Erythroblast (primary cell): ENCODE measurements around the gene ZNF524.

Experiments used
- DNase-seq, 2 experiments: peaks; one replicate each; lab custom pipeline; 2025; lab: John Stamatoyannopoulos, UW
- GATA1 ChIP-seq: IDR thresholded peaks from 2 replicates; pipeline ENCODE4 v1.6.1; 2011; ENCODE audit warnings: low read depth, mild to moderate bottlenecking, control low read depth, low read length, moderate library complexity
- POLR2A ChIP-seq: IDR thresholded peaks from 2 replicates; pipeline ENCODE4 v1.6.1; 2011; ENCODE audit warnings: mild to moderate bottlenecking, low read length

ZNF524 gene

GRCh38 chr19:55613396-55613795, 13.3 kb downstream of the ZNF524 start:
- no peak for TF ChIP-seq POLR2A
- TF ChIP-seq GATA1, result no peak
- DNase-seq, result no peak

GRCh38 chr19:55613930-55614710, 14.0 kb downstream of the ZNF524 start:
- no peak for DNase-seq
- TF ChIP-seq POLR2A (no peak), GATA1 (no peak)

DNA sequence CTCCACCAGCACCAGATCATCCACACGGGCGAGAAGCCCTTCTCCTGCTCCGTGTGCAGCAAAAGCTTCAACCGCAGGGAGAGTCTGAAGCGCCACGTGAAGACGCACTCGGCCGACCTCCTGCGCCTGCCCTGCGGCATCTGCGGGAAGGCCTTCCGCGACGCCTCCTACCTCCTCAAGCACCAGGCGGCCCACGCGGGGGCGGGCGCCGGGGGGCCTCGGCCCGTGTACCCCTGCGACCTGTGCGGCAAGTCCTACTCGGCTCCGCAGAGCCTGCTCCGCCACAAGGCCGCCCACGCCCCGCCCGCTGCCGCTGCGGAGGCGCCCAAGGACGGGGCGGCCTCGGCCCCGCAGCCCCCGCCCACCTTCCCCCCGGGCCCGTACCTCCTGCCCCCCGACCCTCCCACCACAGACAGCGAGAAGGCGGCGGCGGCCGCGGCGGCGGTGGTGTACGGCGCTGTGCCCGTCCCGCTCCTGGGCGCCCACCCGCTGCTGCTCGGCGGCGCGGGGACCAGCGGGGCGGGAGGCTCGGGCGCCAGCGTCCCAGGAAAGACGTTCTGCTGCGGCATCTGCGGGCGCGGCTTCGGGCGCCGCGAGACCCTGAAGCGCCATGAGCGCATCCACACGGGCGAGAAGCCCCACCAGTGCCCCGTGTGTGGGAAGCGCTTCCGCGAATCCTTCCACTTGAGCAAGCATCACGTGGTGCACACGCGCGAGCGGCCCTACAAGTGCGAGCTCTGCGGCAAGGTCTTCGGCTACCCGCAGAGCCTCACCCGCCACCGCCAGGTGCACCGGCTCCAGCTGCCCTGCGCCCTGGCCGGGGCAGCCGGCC, 14.8 kb downstream of the ZNF524 start:
- TF ChIP-seq GATA1 (no peak), POLR2A (no peak)
- no peak for DNase-seq

- no peak for TF ChIP-seq POLR2A
- no peak for TF ChIP-seq GATA1
- no peak for DNase-seq
These were observed 15.7 kb downstream of the ZNF524 start for GRCh38 chr19:55615543-55616394.

DNA sequence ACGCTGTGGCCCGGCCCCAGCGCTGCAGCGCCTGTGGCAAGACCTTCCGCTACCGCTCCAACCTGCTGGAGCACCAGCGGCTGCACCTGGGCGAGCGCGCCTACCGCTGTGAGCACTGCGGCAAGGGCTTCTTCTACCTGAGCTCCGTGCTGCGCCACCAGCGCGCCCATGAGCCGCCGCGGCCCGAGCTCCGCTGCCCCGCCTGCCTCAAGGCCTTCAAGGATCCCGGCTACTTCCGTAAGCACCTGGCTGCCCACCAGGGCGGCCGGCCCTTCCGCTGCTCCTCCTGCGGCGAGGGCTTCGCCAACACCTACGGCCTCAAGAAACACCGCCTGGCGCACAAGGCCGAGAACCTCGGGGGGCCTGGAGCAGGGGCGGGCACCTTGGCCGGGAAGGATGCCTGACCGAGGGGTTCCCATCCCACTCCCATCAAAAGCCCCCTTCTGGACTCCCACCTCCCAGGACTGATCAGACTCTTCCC, 16.3 kb downstream of the ZNF524 start:
- DNase-seq, result no peak
- TF ChIP-seq GATA1 (no peak), POLR2A (no peak)

DNA sequence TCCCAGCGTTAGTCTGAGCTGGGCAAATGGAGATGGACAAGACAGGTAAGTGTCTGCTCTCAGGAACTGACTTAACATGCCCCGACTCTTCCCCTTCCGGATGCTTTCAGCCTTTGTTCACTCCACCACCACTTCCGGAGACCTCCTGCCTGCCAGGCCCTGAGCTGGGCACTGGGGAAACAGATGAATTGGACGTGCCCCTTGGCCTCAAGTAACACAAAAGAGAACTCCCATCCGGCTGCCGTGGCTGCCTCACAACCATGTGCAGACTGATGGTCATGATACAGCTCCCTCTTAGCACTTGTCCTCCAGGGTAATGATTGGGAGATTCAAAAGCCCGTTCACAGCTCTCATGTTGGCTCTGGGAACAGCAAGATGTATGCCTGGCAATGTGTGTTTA, 17.3 kb downstream of the ZNF524 start:
- no peak for DNase-seq

GRCh38 chr19:55618426-55618825, 18.3 kb downstream of the ZNF524 start:
- TF ChIP-seq GATA1, result no peak
- no peak for TF ChIP-seq POLR2A
- no peak for DNase-seq

More for the DNA sequence above, 17.3 kb downstream of the ZNF524 start:
- TF ChIP-seq POLR2A (no peak), GATA1 (no peak)

- TF ChIP-seq GATA1 (no peak), POLR2A (no peak)
- no peak for DNase-seq
These were observed 19.2 kb downstream of the ZNF524 start for GRCh38 chr19:55619286-55619685.

- TF ChIP-seq POLR2A (no peak), GATA1 (no peak)
- no peak for DNase-seq
These were observed 20.5 kb downstream of the ZNF524 start for GRCh38 chr19:55620410-55621204.

DNA sequence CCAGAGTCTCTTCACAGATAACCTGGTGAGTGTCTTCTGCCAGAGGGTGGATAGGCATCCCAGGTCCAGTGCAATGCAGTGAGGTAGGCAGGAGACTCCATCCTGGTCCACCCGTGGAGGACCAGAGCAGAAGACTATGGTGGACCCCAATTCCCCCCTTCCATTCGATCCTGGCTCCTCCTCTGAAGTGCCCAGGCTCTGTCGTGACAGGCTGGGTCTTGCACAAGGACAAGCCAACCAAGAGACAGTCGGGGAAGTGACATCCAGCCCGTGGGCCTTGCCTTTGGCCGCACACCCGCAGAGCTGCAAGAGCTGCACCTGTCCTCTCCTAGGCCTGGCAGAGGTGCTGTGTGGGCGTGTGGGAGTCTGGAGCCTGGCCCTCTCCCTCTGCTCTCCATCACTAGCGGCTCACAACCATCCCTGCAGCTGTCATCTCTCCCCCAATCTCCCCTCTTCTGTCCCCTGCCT, 21.2 kb downstream of the ZNF524 start:
- no peak for DNase-seq
- no peak for TF ChIP-seq GATA1
- no peak for TF ChIP-seq POLR2A

DNA sequence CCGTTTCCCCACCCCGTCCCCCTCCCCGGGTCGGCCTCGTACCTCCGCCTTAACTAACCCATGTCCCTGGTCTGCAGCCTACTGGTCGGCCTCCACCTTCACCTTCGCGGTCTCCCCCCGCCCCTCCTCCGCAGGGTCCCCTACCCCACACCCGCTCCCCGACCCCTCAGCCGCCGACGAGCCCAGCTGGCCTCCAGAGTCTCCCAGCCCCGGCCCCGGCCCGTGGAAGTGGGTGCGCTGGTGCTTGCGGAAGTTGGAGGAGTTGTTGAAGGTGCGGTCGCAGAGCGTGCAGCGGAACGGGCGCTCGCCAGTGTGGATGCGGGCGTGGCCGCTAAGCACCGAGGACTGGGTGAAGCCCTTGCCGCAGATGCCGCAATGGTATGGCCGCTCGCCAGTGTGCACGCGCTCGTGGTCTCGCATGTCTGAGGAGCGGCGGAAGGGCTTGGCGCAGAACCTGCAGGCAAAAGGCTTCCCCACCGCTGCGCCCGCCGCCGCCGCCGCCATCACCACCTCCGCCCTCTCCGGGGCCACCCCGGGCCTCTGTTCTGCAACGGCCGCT, 21.7 kb downstream of the ZNF524 start:
- TF ChIP-seq POLR2A (no peak), GATA1 (no peak)
- no peak for DNase-seq
